NCI-H2227 (cell line): ENCODE measurements around the gene PELO.
"Not testable (repeated sequence)": the region's sequence is repeated elsewhere in the genome, so short reads cannot be mapped to it uniquely, and the experiment has no call there.

ENCODE experiments used
- DNase-seq: peaks from one replicate; lab custom pipeline; 2025; ENCODE audit not compliant: unreplicated experiment; lab: John Stamatoyannopoulos, UW

Gene PELO, protein sequence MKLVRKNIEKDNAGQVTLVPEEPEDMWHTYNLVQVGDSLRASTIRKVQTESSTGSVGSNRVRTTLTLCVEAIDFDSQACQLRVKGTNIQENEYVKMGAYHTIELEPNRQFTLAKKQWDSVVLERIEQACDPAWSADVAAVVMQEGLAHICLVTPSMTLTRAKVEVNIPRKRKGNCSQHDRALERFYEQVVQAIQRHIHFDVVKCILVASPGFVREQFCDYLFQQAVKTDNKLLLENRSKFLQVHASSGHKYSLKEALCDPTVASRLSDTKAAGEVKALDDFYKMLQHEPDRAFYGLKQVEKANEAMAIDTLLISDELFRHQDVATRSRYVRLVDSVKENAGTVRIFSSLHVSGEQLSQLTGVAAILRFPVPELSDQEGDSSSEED

DNA sequence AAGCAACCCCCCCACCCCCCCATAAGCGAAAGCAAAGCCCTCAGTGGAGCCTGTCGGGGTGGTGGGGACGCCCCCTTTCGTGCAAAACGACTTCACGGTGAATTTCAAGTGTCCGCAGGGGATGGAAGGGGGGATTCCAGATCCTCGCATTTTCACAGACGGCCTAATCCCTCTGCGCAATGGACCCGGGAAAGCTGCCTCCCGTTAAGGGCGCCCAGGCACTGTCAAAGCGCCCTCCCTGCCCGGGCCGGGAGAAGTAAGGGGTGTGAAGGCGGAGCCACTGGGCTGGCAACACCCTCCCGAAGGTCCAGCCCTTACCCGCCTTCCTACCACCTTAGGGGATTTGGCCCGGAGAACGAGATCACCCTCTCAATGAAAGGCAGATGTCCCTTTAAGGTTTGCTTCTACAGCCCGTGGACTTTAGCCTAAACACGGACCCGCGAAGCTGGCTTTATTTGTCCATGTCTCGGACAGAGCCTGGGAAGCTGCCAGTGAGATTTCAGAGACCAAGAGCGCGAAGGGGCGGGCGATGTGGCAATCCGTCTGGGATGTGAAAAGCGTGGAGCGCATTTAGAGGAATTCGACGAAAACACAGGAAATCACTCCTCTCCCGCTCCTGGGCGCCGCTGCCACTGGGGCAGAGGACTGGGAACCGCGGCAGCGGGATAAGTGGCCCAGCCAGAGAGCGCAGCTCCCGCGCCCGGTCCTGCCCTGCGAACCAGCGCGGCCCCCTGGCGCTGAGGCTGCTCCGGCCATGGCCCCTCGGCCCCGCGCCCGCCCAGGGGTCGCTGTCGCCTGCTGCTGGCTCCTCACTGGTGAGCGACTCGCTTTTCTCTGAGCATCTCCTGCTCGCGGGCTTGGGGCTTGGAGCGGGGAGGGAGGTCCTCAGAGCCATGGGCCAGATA is at the start of gene PELO, which contains the start of gene ITGA1:
Gene PELO (plus strand): TSS at position 317 of the 905 bp plus-strand sequence. CDS start 12,479 bp downstream, outside the sequence.
Gene ITGA1 (plus strand): TSS at position 317 of the 905 bp plus-strand sequence. CDS start 438 bp downstream, at position 755.
- peak; percentile 78 for DNase-seq

- no peak for DNase-seq
Observed at GRCh38 chr5:52738095-52738506, 49.6 kb upstream of the PELO start.

DNA sequence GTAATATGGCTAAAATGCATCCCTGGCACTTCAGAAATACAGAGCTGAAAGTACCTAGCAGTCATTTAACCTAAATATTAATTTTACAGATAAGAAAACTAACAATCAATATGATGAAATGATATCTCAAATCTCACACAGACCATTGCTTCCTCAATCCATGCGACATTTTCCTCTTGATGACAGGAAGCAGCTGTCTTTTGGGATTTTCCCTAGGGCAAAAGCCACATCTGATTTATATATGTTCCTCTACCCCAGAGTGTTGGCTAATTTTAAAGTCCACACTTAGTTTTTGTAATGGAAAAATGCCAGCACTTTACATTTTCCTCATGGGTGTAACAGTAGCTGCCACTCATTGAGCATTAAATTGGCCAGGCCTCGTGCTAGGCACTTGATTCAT is 47.7 kb upstream of the PELO start:
- no peak for DNase-seq

- no peak for DNase-seq
Observed at GRCh38 chr5:52743012-52743411, 44.7 kb upstream of the PELO start.

DNA sequence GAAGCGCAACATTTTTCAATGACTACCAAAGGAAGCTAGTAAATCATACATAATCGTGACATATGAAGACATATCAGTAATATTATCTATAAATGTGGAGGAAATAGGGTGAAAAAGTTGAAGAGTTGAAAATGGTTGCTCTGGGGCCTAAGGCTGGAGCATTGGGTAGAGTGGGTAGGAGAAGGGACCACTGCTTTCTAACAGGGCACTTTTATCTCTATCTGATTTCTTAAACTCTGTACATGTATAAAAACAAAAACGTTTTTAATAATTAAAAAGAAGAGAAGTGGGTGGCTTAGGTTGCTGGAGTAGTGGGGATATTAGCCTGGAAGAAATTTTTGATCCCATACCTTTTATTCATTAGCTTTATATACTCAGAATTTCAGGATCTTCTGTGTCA is 44.2 kb upstream of the PELO start:
- no peak for DNase-seq

- DNase-seq, result no peak
Observed at GRCh38 chr5:52743970-52744369, 43.7 kb upstream of the PELO start.

DNA sequence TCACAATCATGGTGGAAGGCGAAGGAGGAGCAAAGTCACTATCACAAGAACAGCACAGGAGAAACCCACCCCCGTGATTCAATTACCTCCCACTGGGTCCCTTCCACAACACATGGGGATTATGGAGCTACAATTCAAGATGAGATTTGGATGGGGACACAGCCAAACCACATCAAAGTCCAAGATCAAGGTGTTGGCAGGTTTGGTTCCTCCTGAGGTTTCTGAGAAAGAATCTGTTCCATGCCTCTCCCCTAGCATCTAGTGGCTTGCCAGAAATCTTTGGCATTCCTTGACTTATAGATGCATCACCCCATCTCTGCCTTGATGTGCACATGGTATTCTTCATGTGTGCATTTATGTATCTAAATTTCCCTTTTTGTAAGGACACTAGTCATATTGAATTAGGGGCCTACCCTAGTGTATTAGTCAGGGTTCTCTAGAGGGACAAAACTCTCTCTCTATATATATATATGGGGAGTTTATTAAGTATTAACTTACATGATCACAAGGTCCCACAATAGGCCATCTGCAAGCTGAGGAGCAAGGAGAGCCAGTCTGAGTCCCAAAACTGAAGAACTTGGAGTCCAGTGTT is 42.8 kb upstream of the PELO start:
- DNase-seq, result not testable (repeated sequence)

DNA sequence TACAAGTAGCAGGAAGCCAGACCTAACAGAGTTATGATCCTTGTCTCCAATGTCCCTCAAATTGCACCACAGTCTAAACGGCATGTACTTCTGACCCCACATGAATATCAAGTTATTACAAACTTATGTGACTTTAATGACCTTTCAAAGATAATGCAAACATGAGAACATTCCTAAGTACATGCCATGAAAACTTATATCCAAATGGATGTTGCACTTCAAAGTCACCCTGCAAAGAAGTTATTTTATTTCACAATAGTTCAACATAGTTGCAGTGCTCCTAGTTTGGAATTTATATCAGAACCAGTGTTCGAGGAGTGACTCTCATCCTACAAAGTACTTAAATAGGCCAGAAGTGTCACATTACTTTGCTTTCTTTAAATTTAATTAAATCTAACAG is 41.2 kb upstream of the PELO start:
- no peak for DNase-seq

GRCh38 chr5:52748590-52748989 is 39.1 kb upstream of the PELO start:
- no peak for DNase-seq

DNA sequence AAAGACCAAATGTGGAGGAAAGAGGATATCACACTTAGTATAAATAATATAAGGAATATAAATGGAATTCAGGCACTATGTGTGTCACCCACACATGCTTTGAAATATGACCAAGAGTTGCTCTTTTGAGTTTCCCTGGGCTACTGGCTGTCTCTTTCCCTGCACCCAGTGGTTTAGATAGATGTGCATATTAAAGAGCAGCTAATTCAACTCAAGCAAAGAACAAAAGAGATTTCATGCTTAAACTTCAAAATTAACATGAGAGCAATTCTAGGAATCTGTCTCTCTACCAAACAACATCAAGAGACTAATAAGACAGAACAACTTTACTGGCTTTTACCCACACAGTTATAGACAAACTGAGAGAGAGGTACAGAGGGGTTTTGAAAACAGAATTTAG is 38.0 kb upstream of the PELO start:
- no peak for DNase-seq

- DNase-seq, result no peak
Observed at GRCh38 chr5:52751137-52751536, 36.6 kb upstream of the PELO start.

DNA sequence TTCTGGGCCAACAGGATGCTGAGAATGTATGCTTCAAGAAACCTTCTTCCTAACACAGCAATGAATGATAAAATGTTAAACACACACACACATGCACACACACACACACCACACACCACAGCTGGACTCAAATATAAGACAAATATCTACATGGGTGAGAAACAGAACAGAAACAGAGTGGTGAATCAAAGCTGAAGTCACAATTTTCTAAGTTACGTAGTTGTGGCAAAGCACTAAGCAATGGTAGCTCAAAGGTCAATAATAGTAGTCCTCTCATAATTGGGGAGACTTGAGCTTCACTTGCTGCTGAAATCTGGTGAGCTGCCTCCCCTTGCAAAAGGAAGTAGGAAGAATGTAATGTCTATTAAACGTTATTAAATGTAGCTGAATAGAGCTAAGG is 33.7 kb upstream of the PELO start:
- DNase-seq, result no peak

- DNase-seq, result no peak
Observed at GRCh38 chr5:52757527-52757926, 30.2 kb upstream of the PELO start.

DNA sequence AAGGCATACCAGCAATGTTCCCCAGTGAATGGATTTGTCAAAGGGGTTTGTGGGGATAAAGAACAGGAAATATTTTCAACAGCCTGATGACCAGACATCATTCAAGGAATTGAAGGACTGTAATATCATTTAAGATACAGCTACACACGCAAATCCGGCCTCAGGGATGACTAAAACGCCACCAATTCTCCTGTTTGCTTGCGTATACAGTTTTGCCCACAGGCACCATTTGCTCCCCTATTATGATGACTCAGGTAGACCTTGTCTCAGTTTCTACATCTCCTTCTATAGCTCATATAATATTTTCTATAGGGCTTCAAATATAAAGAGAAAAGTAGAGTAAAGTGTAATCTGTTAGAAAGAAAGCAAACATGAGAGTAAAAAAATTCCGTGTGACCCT is 29.7 kb upstream of the PELO start:
- no peak for DNase-seq

DNA sequence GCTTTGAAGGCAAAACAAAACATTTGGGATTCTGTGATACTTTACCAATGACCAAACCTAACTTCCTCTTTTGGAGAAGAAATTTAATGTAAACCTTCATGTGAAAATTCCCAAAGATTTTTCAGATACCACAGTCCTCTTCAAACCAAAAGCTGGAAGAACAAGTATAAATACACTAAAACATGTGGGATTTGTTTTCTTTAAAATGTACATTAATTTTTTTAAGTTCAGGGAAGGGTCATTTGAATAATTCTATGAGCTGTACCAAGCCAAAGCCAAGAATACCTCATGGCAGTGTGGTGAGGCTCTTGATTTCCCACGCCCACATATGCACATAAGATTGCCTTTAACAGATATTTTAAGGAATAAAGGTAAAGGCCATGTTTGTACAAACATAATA is 28.4 kb upstream of the PELO start:
- DNase-seq, result no peak

DNA sequence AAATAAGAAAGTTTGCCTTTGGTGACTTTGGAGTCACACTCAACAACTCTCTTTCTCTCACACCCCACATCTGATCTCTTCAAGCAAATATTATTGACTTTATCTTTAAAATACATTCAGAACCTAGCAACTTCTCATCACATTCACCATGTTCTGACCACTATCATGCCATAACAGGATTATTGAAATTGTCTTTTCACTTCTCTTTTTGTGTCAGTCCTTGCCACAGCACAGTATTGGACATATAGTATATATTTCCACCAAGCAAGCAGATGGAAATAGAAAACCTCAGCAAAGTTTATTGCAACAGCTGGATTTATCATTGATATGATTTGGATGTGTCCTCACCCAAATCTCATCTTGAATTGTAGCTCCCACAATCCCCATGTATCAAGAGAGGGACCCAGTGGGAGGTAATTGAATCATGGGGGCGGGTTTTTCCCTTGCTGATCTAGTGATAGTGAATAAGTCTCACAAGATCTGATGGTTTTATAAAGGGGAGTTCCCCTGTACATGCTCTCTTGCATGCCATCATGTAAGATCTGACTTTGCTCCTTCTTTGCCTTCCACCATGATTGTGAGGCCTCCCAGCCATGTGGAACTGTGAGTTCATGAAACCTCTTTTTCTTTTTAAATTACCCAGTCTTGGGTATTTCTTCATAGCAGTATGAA is 26.9 kb upstream of the PELO start:
- no peak for DNase-seq

DNA sequence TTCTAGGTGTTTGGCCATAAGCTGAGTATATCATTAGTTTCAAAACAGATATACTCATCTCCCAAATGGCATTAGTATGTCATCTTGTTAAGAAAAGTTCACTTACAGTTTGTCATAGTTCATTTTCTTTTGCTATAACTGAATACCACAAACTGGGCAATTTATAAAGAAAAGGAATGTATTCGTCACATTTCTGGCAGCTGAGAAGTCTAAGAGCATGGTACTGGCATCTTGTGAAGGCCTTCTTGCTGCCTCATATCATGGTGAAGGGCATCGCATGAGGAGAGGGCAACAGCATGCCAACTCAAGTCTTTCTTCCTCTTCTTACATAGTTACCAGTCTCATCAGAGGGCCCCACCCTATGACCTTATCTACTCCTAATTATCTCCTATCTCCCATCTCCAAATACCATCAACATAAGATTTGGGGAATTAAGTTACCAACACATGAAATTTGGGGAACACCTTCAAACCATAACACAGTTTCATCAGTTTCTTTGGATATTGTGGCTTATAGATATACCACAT is 20.4 kb upstream of the PELO start:
- no peak for DNase-seq

- DNase-seq, result no peak
Observed at GRCh38 chr5:52767766-52768480, 19.8 kb upstream of the PELO start.

DNA sequence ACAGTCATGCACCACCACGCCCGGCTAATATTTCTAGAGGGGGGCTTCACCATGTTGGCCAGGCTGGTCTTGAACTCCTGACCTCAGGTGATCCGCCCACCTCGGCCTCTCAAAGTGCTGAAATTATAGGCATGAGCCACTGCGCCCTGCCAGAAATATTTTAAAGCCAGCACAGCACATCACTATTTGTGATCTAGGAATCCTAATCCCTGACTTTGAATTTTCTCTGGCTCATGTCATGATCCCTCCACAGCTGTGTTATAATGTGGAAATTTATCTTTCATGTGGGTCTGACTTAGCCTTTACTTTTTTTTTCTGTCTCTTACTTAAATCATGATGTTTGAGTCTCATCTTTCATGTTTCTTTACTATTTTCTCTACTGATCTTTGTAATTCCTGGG is 18.7 kb upstream of the PELO start:
- DNase-seq, result no peak

GRCh38 chr5:52770287-52770939 is 17.3 kb upstream of the PELO start:
- DNase-seq, result no peak
